RWPE2 (cell line): ENCODE measurements around the gene NPIPA5.
"Not testable (repeated sequence)": the region's sequence is repeated elsewhere in the genome, so short reads cannot be mapped to it uniquely, and the experiment has no call there.

Experiments
- ATAC-seq: fragments of 200-7000 bp; cut with Tn5 transposase; 3 replicates; pipeline ENCODE4 v1.9.1; 2021; ENCODE audit warnings: low read depth
- DNase-seq: peaks from one replicate; pipeline ENCODE4 v3.0.0-alpha.2; 2020; ENCODE audit warnings: low spot score
- H3K27ac ChIP-seq: fragments of 450-650 bp; 2 replicates; pipeline ENCODE4 v1.5.1; 2017; ENCODE audit warnings: mild to moderate bottlenecking; ENCODE audit not compliant: poor library complexity, severe bottlenecking
- H3K27me3 ChIP-seq: fragments of 250-450 bp; sonication (Bioruptor Pico); 2 replicates; pipeline ENCODE4 v1.5.1; 2021; ENCODE audit warnings: mild to moderate bottlenecking, moderate library complexity; ENCODE audit not compliant: insufficient read depth, poor library complexity, severe bottlenecking
- H3K36me3 ChIP-seq: fragments of 250-450 bp; sonication (Bioruptor Pico); 2 replicates; pipeline ENCODE4 v1.5.1; 2020; ENCODE audit warnings: low read depth, mild to moderate bottlenecking, moderate library complexity
- H3K4me1 ChIP-seq: fragments of 250-450 bp; sonication (Bioruptor Pico); 2 replicates; pipeline ENCODE4 v1.5.1; 2021; ENCODE audit warnings: mild to moderate bottlenecking, moderate library complexity; ENCODE audit not compliant: insufficient read depth, poor library complexity, severe bottlenecking
- H3K4me3 ChIP-seq: fragments of 250-450 bp; sonication (Bioruptor Pico); 2 replicates; pipeline ENCODE4 v1.5.1; 2021; ENCODE audit warnings: mild to moderate bottlenecking, moderate library complexity; ENCODE audit not compliant: severe bottlenecking
- H3K9me3 ChIP-seq: fragments of 250-450 bp; sonication (Bioruptor Pico); 2 replicates; pipeline ENCODE4 v1.5.1; 2021; ENCODE audit warnings: mild to moderate bottlenecking, moderate library complexity; ENCODE audit not compliant: severe bottlenecking
- TF ChIP-seq, protein P1 (sequence below): fragments of 450-650 bp; IDR thresholded peaks from one replicate; pipeline ENCODE4 v1.5.1; 2017; ENCODE audit warnings: mild to moderate bottlenecking, moderate library complexity; ENCODE audit not compliant: poor library complexity, severe bottlenecking

The NPIPA5 gene

DNA sequence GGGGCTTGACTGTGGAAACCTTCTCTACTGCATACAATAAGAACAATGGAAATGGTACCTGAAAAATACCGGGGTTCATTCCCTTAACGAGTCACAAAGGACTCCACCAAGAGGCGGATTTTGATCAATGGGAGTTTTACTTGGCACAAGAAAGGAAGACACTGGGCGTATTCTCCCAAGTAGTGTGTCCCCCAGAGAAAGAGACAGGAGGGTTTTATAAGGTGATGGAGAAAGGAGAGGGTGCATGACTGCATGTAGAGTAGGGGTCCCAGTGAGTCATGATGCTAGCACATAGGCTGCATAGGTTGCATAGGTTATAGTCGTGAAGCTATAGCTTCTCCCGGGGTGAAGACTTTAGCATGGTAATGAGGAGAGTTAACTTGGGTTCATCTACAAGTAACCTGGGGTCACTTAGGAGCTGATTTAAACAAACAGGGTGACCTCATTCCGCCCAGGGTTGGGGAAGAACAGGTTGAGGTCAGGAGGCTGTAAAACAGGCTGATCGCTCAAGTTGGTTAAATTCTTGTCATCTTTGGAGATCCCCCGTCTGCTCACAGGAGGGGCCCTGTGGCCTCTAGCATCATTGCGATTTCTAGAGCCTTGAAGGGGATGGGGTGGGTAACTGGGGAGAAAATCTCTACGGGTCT lies 19.0 kb upstream of the NPIPA5 start:
- Histone ChIP-seq H3K4me3 (no peak overlapping the region), H3K27ac (no peak overlapping the region), H3K4me1 (no peaks in the 10 kb centered on the region), H3K36me3 (no peaks in the 10 kb centered on the region), H3K9me3 (no peaks in the 10 kb centered on the region), H3K27me3 (no peaks in the 10 kb centered on the region)
- DNase-seq = no peak
- TF ChIP-seq, protein P1, sequence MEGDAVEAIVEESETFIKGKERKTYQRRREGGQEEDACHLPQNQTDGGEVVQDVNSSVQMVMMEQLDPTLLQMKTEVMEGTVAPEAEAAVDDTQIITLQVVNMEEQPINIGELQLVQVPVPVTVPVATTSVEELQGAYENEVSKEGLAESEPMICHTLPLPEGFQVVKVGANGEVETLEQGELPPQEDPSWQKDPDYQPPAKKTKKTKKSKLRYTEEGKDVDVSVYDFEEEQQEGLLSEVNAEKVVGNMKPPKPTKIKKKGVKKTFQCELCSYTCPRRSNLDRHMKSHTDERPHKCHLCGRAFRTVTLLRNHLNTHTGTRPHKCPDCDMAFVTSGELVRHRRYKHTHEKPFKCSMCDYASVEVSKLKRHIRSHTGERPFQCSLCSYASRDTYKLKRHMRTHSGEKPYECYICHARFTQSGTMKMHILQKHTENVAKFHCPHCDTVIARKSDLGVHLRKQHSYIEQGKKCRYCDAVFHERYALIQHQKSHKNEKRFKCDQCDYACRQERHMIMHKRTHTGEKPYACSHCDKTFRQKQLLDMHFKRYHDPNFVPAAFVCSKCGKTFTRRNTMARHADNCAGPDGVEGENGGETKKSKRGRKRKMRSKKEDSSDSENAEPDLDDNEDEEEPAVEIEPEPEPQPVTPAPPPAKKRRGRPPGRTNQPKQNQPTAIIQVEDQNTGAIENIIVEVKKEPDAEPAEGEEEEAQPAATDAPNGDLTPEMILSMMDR = no peak
- ATAC-seq = no peak

DNA sequence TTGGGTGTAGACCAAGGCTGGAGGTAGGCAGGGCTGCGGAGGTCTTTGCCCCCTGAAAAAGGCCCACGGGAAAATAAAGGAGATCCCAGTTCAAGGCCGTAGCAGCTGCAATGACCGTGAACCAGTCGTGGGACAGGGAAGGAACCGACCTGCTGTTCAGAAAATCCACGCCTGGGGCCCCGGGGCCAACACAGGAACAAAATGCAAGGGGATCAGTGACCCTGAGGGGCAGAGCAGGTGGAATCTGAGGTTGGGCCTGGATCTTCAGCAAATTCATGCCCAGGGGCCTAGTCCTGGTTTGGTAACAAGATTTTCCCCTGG lies 18.4 kb upstream of the NPIPA5 start:
- not testable (repeated sequence) for H3K27me3 ChIP-seq, H3K9me3 ChIP-seq, H3K36me3 ChIP-seq, ATAC-seq, H3K27ac ChIP-seq, DNase-seq, H3K4me3 ChIP-seq, H3K4me1 ChIP-seq

DNA sequence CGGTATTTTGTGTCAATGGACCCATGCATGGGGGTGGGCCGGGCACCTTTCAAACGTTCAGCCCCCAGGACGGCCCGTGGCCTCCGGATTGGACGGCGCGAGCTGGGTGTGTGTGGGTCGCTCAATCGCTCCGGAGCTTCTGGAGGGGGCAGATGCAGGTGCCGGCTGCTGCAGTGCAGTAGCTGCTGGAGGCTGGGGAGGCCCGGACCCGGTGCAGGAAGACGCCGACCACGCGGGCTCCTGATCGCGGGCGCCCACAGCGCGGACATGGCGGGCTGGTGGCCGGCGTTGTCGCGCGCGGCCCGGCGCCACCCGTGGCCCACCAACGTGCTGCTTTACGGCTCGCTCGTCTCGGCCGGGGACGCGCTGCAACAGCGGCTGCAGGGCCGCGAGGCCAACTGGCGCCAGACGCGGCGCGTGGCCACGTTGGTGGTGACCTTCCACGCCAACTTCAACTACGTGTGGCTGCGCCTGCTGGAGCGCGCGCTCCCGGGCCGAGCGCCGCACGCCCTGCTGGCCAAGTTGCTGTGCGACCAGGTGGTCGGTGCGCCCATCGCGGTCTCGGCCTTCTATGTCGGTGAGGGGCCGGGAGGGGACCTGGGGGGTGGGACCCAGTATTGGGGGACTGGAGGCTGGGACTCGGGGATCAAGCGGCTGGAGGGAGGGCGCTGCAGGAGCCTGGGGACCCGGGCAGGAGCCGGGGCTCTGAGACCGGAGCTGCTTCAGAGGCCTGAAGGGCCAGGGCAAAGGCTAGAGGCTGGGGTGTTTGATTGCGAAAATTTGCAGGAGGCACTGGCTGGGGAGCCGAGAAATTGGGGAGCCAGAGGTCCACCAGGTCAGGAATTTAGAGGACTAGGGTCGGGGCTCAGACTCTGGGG lies 17.8 kb upstream of the NPIPA5 start, which contains the start of gene MPV17L:
TSS of gene MPV17L (plus strand) at position 124 of the 878 bp plus-strand sequence. CDS start at position 268, 144 bp downstream.
- ATAC-seq = peak; percentile 71
- not testable (repeated sequence) for H3K36me3 ChIP-seq

DNA sequence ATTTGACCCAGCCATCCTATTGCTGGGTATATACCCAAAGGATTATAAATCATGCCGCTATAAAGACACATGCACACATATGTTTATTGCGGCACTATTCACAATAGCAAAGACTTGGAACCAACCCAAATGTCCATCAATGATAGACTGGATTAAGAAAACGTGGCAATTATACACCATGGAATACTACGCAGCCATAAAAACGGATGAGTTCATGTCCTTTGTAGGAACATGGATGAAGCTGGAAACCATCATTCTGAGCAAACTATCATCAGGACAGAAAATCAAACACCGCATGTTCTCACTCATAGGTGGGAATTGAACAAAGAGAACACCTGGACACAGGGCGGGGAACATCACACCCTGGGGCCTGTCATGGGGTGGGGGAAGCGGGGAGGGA lies 14.9 kb upstream of the NPIPA5 start:
- not testable (repeated sequence) for H3K9me3 ChIP-seq, ATAC-seq, H3K4me3 ChIP-seq, H3K36me3 ChIP-seq, H3K4me1 ChIP-seq, H3K27ac ChIP-seq, DNase-seq, H3K27me3 ChIP-seq

More for the DNA sequence above, 17.8 kb upstream of the NPIPA5 start, which contains the start of gene MPV17L:
- not testable (repeated sequence) for DNase-seq, H3K9me3 ChIP-seq, H3K4me1 ChIP-seq, H3K27me3 ChIP-seq, H3K27ac ChIP-seq
- H3K4me3 ChIP-seq = peak within 1 kb of the TSS; percentile 33

DNA sequence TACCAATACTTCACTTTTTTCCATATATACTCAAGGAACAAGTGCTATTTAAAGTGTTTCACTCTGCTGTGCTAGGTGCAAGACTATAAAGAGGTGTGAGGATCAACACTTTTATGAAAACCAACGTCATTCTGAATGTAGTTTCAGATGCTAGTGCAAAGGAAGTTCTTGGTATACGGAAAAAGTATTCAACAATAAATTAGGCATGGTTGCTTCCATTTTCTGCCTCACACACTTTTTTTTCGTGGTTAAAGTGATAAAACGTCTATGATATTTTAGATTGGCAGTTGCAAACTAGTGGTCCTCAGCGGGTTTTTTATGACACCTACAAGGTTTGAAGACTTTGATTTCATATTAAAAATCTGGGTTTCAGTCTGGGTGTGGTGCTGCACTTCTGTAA lies 11.8 kb upstream of the NPIPA5 start:
- H3K36me3 ChIP-seq, H3K27ac ChIP-seq, DNase-seq, H3K4me3 ChIP-seq, H3K4me1 ChIP-seq, H3K27me3 ChIP-seq, H3K9me3 ChIP-seq, ATAC-seq: not testable (repeated sequence)

DNA sequence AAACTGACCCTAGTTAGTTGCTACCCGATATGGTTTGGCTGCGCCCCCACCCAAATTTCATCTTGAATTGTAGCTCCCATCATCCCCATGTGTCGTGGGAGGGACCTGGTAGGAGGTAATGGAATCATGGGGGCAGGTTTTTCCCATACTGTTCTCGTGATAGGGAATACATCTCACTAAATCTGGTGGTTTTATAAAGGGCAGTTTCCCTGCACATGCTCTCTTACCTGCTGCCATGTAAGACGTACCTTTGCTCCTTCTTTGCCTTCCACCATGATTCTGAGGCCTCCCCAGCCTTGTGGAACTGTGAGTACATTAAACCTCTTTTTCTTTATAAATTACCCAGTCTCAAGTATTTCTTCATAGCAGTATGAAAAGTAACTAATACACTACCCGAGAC lies 10.0 kb upstream of the NPIPA5 start:
- DNase-seq, H3K9me3 ChIP-seq, H3K27me3 ChIP-seq, H3K4me3 ChIP-seq, H3K4me1 ChIP-seq, H3K27ac ChIP-seq, ATAC-seq, H3K36me3 ChIP-seq: not testable (repeated sequence)

DNA sequence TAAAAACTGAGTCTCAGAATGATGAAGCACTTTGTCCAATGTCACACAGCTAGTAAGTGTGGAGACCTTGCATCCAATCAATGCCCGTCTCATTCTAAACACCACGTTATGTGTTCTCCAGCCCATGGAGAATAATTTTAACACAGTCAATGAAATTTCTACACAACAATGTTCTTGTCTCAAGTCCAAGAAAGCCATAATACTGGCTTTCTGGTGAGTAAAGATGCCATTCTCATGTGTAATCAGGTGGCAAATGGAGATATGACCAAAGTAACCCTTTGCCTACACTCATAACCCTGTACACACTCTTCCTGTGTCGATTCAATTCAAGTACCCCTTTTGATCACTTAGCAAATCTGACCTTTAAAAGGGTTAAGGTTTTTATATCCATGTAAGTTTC lies 4.7 kb upstream of the NPIPA5 start:
- H3K36me3 ChIP-seq, ATAC-seq, H3K9me3 ChIP-seq, H3K27me3 ChIP-seq, H3K4me3 ChIP-seq, DNase-seq: not testable (repeated sequence)
- peak overlapping the region; percentile 48 for H3K27ac ChIP-seq
- peaks cover 12% of the 10 kb centered on the region for H3K4me1 ChIP-seq

DNA sequence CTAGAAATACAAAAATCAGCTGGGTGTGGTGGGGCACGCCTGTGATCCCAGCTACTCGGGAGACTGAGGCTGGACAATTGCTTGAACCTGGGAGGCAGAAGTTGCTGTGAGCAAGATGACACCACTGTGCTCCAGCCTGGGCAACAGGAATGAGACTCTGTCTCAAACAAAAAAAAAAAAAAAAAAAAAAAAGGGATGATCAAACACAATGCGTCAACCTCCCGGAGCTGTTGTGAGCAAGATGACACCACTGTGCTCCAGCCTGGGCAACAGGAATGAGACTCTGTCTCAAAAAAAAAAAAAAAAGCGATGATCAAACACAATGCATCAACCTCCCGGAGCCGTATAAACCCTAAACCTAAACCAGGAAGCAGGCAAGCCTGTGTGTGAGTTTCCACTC lies 20.6 kb downstream of the NPIPA5 start:
- DNase-seq, H3K27ac ChIP-seq, H3K4me3 ChIP-seq, H3K4me1 ChIP-seq, H3K27me3 ChIP-seq, H3K36me3 ChIP-seq, ATAC-seq, H3K9me3 ChIP-seq: not testable (repeated sequence)

DNA sequence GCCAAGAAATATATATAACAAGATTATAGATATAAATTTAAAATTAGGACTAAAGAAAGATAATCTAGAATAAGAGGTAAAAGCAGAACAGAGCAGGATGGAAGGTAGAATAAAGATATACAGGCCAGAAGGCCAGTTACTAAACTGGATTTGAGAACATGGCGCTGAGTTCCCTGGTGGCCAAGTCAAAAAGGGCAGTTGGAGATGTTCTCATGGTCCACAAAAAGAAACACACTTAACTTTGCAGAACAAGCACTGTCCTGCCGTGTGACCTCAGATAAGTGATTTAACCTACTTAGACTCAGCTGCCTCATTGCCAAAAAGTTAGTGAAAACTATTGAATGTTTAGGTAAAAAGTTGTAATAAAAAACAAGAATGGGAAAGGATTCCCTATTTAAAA lies 23.2 kb downstream of the NPIPA5 start:
- not testable (repeated sequence) for H3K36me3 ChIP-seq, H3K27me3 ChIP-seq, ATAC-seq, DNase-seq, H3K9me3 ChIP-seq, H3K4me1 ChIP-seq, H3K27ac ChIP-seq, H3K4me3 ChIP-seq

DNA sequence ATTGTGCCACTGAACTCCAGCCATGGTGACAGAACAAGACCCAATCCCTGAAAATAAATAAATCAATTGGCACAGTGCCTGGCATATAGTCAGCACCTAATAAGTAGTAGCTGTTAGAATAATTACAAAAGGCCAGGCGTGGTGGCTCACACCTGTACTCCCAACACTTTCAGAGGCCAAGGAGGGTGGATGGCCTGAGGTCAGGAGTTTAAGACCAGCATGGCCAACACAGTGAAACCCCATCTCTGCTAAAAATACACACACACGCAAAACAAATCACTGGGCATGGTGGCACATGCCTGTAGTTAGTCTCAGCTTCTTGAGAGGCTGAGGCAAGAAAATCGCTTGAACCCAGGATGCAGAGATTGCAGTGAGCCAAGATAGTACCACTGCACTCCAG lies 25.2 kb downstream of the NPIPA5 start:
- DNase-seq, H3K27ac ChIP-seq, H3K4me3 ChIP-seq, ATAC-seq, H3K36me3 ChIP-seq, H3K4me1 ChIP-seq, H3K9me3 ChIP-seq, H3K27me3 ChIP-seq: not testable (repeated sequence)
